Measurements from ENCODE around the gene BMPR1A. TPM values are rescaled to one million over a fixed set of nuclear protein-coding genes. Genes with fewer than 3 reads are reported as not detected.

The BMPR1A gene
- total RNA-seq, 1 experiment from 2014 or later: 24.3 TPM

GRCh38 chr10:86773498-86773897, 17.1 kb downstream of the BMPR1A start:
- H3F3A ChIP-seq (ENCODE audit: insufficient read depth, low read depth): no peaks in the 10 kb centered on the region
- H3K79me2 ChIP-seq (ENCODE audit: low read depth): peaks cover 28% of the 10 kb centered on the region
- no peak overlapping the region for H3K4me3 ChIP-seq
- no peaks in the 10 kb centered on the region; the same call in 1 of the 2 replicates for H4K20me1 ChIP-seq (ENCODE audit: insufficient read depth)
- H3K4me1 ChIP-seq (replicated peaks; ENCODE audit: insufficient read depth): no peaks in the 10 kb centered on the region
- no TSS peak for BruUV-seq (replicated peaks)
- H3K4me2 ChIP-seq: no peak overlapping the region
- POLR2A ChIA-PET (ENCODE audit: unreplicated experiment): no interaction called here
- intact Hi-C loops (cut with micrococcal nuclease; ENCODE audit: unreplicated experiment): no loop called here
- no peaks in the 10 kb centered on the region for H3K9me2 ChIP-seq (ENCODE audit: insufficient read depth)
- no peak overlapping the region for H2AFZ ChIP-seq
- no peaks in the 10 kb centered on the region for H3K36me3 ChIP-seq (ENCODE audit: low read depth)
- no peaks in the 10 kb centered on the region for H3K9me3 ChIP-seq (ENCODE audit: insufficient read depth, low read depth)
- H3K27ac ChIP-seq: no peak overlapping the region
- no peaks in the 10 kb centered on the region for H3K27me3 ChIP-seq (ENCODE audit: insufficient read depth, low read depth)
- TF ChIP-seq CTCF (conservative IDR thresholded peaks at IDR 0.05) (no peak), EZH2 (IDR thresholded peaks at IDR 0.05; ENCODE audit: low read depth) (no peak)
- CTCF ChIA-PET: interaction anchor here (0.7 kb wide), 1 partner anchor 83 kb away, joined by 14 read pairs; no protein-coding TSS in a partner anchor
- DNase-seq: no peak

GRCh38 chr10:86775056-86775869, 18.8 kb downstream of the BMPR1A start:
- intact Hi-C loops (cut with micrococcal nuclease; ENCODE audit: unreplicated experiment): no loop called here
- Histone ChIP-seq H3K4me2 (no peak overlapping the region), H3K27me3 (ENCODE audit: insufficient read depth, low read depth) (no peaks in the 10 kb centered on the region), H3K79me2 (ENCODE audit: low read depth) (peaks cover 29% of the 10 kb centered on the region), H2AFZ (no peak overlapping the region), H3F3A (ENCODE audit: insufficient read depth, low read depth) (no peaks in the 10 kb centered on the region), H3K4me1 (replicated peaks; ENCODE audit: insufficient read depth) (no peaks in the 10 kb centered on the region), H3K9me3 (ENCODE audit: insufficient read depth, low read depth) (no peaks in the 10 kb centered on the region), H3K36me3 (ENCODE audit: low read depth) (no peaks in the 10 kb centered on the region), H3K4me3 (no peak overlapping the region), H3K27ac (no peak overlapping the region), H4K20me1 (ENCODE audit: insufficient read depth) (peaks cover 3% of the 10 kb centered on the region), H3K9me2 (ENCODE audit: insufficient read depth) (no peaks in the 10 kb centered on the region)
- CTCF ChIA-PET: no interaction called here
- POLR2A ChIA-PET (ENCODE audit: unreplicated experiment): no interaction called here
- TF ChIP-seq EZH2 (IDR thresholded peaks at IDR 0.05; ENCODE audit: low read depth) (no peak), CTCF (conservative IDR thresholded peaks at IDR 0.05) (no peak)
- no TSS peak for BruUV-seq (replicated peaks)
- DNase-seq: no peak

- H3K4me2 ChIP-seq: no peak overlapping the region
- BruUV-seq (replicated peaks): no TSS peak
Measured at GRCh38 chr10:86775870-86776180, 19.4 kb downstream of the BMPR1A start.

More at GRCh38 chr10:86775870-86776180, 19.4 kb downstream of the BMPR1A start:
- Histone ChIP-seq H3K36me3 (ENCODE audit: low read depth) (no peaks in the 10 kb centered on the region), H3K4me1 (replicated peaks; ENCODE audit: insufficient read depth) (no peaks in the 10 kb centered on the region), H3K4me3 (no peak overlapping the region), H2AFZ (no peak overlapping the region), H3K27me3 (ENCODE audit: insufficient read depth, low read depth) (no peaks in the 10 kb centered on the region), H3F3A (ENCODE audit: insufficient read depth, low read depth) (no peaks in the 10 kb centered on the region), H3K9me2 (ENCODE audit: insufficient read depth) (no peaks in the 10 kb centered on the region), H3K79me2 (ENCODE audit: low read depth) (peaks cover 23% of the 10 kb centered on the region), H3K27ac (no peak overlapping the region), H3K9me3 (ENCODE audit: insufficient read depth, low read depth) (no peaks in the 10 kb centered on the region), H4K20me1 (ENCODE audit: insufficient read depth) (peaks cover 3% of the 10 kb centered on the region; the same call in 1 of the 2 replicates)
- TF ChIP-seq EZH2 (IDR thresholded peaks at IDR 0.05; ENCODE audit: low read depth) (no peak), CTCF (conservative IDR thresholded peaks at IDR 0.05) (no peak)
- ChIA-PET POLR2A (ENCODE audit: unreplicated experiment) (no interaction called here), CTCF (no interaction called here)
- intact Hi-C loops (cut with micrococcal nuclease; ENCODE audit: unreplicated experiment): no loop called here
- no peak for DNase-seq

Data from PC-9 (cell line).